ENCODE data around the gene SIPA1L3. TPM values are rescaled to one million over a fixed set of nuclear protein-coding genes. Genes with fewer than 3 reads are reported as not detected.
A peak's percentile ranks its signal among the peaks of the same experiment; 100 is the strongest.

Gene SIPA1L3
- total and polyA plus RNA-seq, 4 donors, result 9.6 to 50.5 (median 27.6) TPM

- Histone ChIP-seq H3K9me3 (ENCODE audit: control insufficient read depth in 4 of 4, insufficient read depth in 3 of 4, low read length in 3 of 4) (peaks cover 0 to 2% (median 0%) of the 10 kb centered on the region in 4 donors), H3K9ac (ENCODE audit: insufficient read depth in 1 of 2, low read length in 2 of 2) (peak overlapping the region in 1 of 2 donors; percentile 61), H3K27me3 (ENCODE audit: control insufficient read depth in 3 of 3, insufficient read depth in 3 of 3, low read length in 2 of 3) (no peaks in the 10 kb centered on the region), H3K4me1 (ENCODE audit: control insufficient read depth in 5 of 5, insufficient read depth in 5 of 5, low read length in 5 of 5) (peaks cover 0 to 4% (median 0%) of the 10 kb centered on the region in 5 donors), H3K27ac (ENCODE audit: low read depth in 1 of 2, low read length in 1 of 2) (no peak overlapping the region), H3K4me3 (no peak overlapping the region), H3K36me3 (ENCODE audit: control insufficient read depth in 4 of 4, insufficient read depth in 4 of 4, low read length in 4 of 4) (peaks cover 3 to 13% (median 10%) of the 10 kb centered on the region in 4 donors)
- peak; percentile 75 to 82 (median 80) for DNase-seq
- peak; percentile 58 for ATAC-seq (ENCODE audit: insufficient read depth, low FRiP score)
- peak; percentile 47 for TF ChIP-seq CTCF (IDR thresholded peaks at IDR 0.05; ENCODE audit: control extremely low read depth, extremely low read depth)
- WGBS, 2 donors, result 45 to 55% methylated on average over 17 of the region's 17 CpGs
These were observed 188.7 kb downstream of the SIPA1L3 start for GRCh38 chr19:38095411-38096308.

GRCh38 chr19:38099966-38100365 is 193.0 kb downstream of the SIPA1L3 start:
- WGBS, 2 donors, result 96 to 98% methylated on average over 8 of the region's 8 CpGs
- peaks cover 6 to 19% (median 12%) of the 10 kb centered on the region in 4 donors for H3K36me3 ChIP-seq (ENCODE audit: control insufficient read depth in 4 of 4, insufficient read depth in 4 of 4, low read length in 4 of 4)

GRCh38 chr19:38100589-38100988 is 193.6 kb downstream of the SIPA1L3 start:
- H3K9ac ChIP-seq (ENCODE audit: insufficient read depth in 1 of 2, low read length in 2 of 2), result no peak overlapping the region
- peaks cover 0 to 2% (median 0%) of the 10 kb centered on the region in 4 donors for H3K9me3 ChIP-seq (ENCODE audit: control insufficient read depth in 4 of 4, insufficient read depth in 3 of 4, low read length in 3 of 4)
- DNase-seq, result no peak
- H3K4me1 ChIP-seq (ENCODE audit: control insufficient read depth in 5 of 5, insufficient read depth in 5 of 5, low read length in 5 of 5), result peaks cover 0 to 3% (median 0%) of the 10 kb centered on the region in 5 donors
- no peak overlapping the region for H3K4me3 ChIP-seq
- no peak overlapping the region for H3K27ac ChIP-seq (ENCODE audit: low read depth in 1 of 2, low read length in 1 of 2)
- H3K36me3 ChIP-seq (ENCODE audit: control insufficient read depth in 4 of 4, insufficient read depth in 4 of 4, low read length in 4 of 4), result peaks cover 6 to 21% (median 16%) of the 10 kb centered on the region in 4 donors
- no peaks in the 10 kb centered on the region for H3K27me3 ChIP-seq (ENCODE audit: control insufficient read depth in 3 of 3, insufficient read depth in 3 of 3, low read length in 2 of 3)
- WGBS, 2 donors, result 91 to 97% methylated on average over 8 of the region's 8 CpGs
- no peak for TF ChIP-seq CTCF (IDR thresholded peaks at IDR 0.05; ENCODE audit: control extremely low read depth, extremely low read depth)
- no peak for ATAC-seq (ENCODE audit: insufficient read depth, low FRiP score)

More at GRCh38 chr19:38099966-38100365, 193.0 kb downstream of the SIPA1L3 start:
- H3K9me3 ChIP-seq (ENCODE audit: control insufficient read depth in 4 of 4, insufficient read depth in 3 of 4, low read length in 3 of 4), result peaks cover 0 to 2% (median 0%) of the 10 kb centered on the region in 4 donors
- no peaks in the 10 kb centered on the region for H3K27me3 ChIP-seq (ENCODE audit: control insufficient read depth in 3 of 3, insufficient read depth in 3 of 3, low read length in 2 of 3)
- no peak overlapping the region for H3K27ac ChIP-seq (ENCODE audit: low read depth in 1 of 2, low read length in 1 of 2)
- no peak for TF ChIP-seq CTCF (IDR thresholded peaks at IDR 0.05; ENCODE audit: control extremely low read depth, extremely low read depth)
- peaks cover 0 to 4% (median 0%) of the 10 kb centered on the region in 5 donors for H3K4me1 ChIP-seq (ENCODE audit: control insufficient read depth in 5 of 5, insufficient read depth in 5 of 5, low read length in 5 of 5)
- no peak overlapping the region for H3K4me3 ChIP-seq
- no peak for DNase-seq
- ATAC-seq (ENCODE audit: insufficient read depth, low FRiP score), result no peak
- H3K9ac ChIP-seq (ENCODE audit: insufficient read depth in 1 of 2, low read length in 2 of 2), result no peak overlapping the region

All from lung (tissue), 12 donors.